GM18907 (cell line): Measurements from ENCODE around the gene RAP1GAP.

ENCODE experiments used
- ATAC-seq: cut with Tn5 transposase; IDR thresholded peaks from one replicate; pipeline ENCODE4 v1.9.1; 2021; ENCODE audit warnings: mild to moderate bottlenecking, moderate library complexity; ENCODE audit not compliant: unreplicated experiment

Gene RAP1GAP

DNA sequence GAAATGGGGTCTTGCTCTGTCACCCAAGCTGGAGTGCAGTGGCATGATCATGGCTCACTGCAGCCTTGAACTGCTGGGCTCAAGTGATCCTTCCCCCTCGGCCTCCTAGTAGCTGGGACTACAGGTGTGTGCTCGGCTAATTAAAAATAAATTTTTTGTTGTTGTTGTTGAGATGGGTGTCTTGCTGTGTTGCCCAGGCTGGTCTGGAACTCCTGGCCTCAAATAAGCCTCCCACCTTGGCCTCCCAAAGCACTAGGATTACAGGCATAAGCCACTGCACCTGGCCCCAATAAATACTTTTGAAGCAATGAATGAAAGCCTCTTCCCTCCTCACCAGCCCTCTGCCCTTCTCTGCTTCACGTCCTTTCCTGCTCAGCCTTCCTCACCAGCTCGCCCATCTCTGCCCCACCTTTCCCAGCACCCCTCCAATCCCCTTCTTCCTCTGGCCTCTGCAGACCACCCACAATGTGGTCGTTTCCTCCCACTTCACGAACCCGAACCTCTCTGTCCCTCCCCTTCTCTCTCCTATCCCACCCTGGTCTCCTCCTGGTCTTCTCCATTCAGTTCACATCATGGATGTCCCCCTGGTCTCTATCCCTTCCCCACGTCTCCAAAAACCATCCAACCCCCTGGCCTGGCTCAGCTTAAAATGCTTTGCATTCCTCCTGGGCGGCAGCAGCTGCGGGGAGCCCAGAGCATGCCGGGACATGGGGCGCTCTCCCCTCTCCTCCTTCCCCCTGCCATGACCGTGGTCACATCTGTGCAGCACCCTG, 38.4 kb downstream of the RAP1GAP start:
- ATAC-seq = no peak

- no peak for ATAC-seq
Observed at GRCh38 chr1:21629971-21630370, 39.2 kb downstream of the RAP1GAP start.

DNA sequence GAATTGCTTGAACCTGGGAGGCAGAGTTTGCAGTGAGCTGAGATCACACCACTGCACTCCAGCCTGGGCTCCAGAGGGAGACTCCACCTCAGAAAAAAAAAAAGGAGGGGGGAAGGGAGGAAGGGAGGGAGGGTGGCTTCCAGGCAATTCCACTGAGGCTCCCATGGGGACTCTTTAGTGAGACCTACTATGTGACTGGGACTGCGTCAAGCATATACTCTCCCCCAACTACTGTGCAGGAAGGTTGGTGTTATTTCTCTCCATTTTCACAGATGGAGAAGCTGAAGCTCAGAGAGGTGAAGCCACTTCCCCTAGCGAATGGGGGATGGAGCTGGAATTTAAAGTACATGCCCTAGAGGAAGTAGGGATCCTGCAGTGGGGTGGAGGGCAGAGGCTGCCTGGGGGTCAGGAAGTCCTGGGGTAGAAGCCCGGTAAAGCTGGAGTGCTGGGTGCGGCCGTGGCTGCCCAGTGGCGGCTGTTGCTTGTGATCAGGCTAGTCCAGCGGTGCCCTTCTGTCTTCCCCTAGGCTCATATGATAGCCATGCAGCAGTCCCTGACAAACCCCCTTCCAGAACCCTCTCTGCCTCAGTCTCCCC, 40.3 kb downstream of the RAP1GAP start:
- ATAC-seq = no peak

- no peak for ATAC-seq
Observed at GRCh38 chr1:21626921-21627339, 42.2 kb downstream of the RAP1GAP start.

- no peak for ATAC-seq
Observed at GRCh38 chr1:21625390-21626190, 43.6 kb downstream of the RAP1GAP start.

GRCh38 chr1:21624571-21625389, 44.4 kb downstream of the RAP1GAP start:
- no peak for ATAC-seq

- ATAC-seq = no peak
Observed at GRCh38 chr1:21623410-21623961, 45.7 kb downstream of the RAP1GAP start.

DNA sequence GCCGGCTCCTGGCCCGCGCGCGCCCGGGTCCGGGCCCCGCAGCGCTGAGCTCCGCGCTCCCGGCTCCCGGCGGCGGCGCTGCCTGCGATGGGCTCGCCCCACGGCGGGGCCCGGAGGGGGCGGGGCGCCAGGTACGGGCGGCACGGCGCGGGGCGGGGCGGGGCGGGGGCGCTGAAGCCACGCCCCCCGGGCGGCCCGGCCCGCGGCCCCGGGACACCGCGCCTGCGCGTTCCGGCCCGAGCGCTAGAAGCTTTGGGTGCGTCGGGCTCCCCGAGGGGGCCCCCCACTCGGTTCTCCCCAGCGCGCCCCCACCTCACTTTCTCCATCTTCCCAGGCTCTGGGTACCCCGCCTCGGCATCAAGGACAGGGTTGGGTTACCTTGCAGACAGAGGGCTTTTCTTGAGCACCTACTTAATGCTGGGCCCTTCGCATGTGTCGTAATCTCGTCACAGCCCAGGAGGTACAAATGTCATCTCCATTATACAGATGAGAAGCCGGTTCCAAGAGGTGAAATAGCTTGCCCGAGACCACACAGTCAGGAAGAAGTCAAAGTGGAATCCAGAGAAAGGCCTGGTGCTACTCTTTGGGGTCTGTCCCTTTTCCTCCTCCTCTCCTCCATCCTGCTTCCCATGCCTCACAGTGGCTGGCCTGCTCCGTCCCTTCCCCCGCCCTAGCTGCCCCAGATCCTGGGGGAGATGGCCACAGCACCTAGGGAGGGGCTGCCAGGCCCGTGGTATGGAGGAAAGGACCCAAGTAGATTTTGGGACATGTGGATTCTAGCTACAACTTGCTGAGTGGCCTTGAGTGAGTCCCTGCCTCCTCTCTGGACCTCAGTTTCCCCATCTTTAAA, 46.5 kb downstream of the RAP1GAP start:
- no peak for ATAC-seq

DNA sequence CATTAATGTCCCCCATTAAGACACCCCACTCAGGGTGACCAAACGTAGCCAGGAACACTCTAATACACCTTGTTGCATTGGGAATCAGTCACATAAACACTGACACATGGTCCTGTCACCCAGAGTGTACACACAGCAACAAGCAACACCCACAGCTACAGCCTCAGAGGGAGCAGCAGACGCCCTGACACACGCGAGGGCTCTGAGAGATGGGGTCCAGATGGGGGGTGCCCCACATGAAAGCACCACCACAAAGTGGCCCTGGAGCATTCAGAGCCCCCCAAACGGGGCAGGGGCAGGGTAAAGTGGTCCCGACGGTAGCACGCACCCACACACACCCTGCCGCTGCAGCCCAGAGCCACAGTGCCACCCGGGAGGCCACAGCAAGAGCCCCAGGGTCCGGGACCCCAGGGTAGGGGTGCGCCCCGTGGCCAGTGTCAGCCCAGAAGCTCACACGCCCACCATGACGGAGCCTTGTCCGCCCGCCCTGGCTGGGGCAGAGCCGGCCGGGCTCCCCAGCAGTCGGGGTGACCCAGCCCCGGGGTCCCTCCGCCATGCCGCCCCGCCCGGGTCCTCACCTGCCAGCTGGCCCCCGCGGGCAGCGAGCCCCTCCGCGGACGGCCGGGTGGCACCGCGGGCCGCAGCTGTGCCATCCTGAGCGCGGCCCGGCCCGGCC, 47.3 kb downstream of the RAP1GAP start:
- ATAC-seq = no peak

GRCh38 chr1:21621051-21621450, 48.1 kb downstream of the RAP1GAP start:
- no peak for ATAC-seq

- ATAC-seq = no peak
Observed at GRCh38 chr1:21620496-21620895, 48.7 kb downstream of the RAP1GAP start.

DNA sequence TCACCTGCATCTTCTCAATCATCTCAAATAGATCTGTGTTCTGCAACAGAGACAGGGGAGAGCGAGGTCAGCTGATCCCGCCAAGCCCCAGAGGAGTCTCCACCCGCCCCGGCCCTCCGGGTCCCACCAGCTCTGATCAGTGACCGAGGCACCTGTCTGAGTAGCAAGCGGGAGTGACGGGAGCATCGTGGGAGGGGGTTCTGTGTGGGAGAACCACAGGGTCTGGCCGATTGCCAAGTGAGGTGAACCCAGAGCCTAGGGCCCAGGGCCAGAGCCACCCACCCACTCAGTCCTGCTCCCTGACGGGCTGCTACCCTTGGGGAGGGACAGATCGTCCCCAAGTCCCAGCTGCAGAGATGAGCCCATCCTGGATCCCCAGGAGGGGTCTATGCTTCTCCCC, 49.1 kb downstream of the RAP1GAP start:
- no peak for ATAC-seq

- ATAC-seq = no peak
Observed at GRCh38 chr1:21619375-21619947, 49.7 kb downstream of the RAP1GAP start.

DNA sequence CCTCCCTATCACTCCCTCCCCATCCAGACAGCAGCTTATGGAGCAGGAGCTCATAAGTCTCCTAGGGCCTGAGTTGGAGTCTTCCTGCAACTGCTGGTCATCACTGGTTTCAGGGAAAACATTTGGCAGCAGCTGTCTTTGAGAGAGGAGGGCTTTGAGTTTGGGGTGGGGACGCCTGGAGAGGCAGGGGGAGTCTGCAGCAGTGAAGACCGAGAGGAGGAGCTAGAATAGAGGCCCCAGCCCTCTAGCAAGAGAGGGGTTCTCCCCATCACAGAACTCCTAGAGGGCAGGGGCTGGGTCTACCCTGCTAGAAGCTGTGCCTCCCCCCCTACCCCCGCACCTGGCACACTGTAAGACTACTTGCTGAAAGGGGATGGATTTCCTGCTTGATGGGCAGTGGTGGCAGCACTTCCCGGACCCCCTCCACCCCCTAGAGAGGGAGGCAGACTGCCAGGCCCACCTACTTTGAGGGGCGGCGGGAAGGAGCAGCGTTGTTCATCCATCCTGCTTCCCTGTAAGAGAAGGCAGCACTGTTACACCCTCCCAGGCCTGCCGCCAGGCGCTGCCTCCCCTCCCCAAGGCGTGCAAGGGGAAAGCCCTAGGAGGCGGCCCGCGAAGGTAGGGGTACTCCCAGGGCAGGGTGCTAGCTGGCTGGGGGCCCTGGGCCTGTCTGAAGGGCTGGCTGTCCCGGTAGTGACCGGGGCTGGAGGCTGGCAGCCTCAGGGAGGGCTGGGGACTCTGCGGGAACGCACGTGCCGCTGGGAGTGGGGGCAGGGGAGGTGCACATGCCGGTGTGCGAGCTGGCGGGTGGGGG, 50.4 kb downstream of the RAP1GAP start:
- no peak for ATAC-seq

DNA sequence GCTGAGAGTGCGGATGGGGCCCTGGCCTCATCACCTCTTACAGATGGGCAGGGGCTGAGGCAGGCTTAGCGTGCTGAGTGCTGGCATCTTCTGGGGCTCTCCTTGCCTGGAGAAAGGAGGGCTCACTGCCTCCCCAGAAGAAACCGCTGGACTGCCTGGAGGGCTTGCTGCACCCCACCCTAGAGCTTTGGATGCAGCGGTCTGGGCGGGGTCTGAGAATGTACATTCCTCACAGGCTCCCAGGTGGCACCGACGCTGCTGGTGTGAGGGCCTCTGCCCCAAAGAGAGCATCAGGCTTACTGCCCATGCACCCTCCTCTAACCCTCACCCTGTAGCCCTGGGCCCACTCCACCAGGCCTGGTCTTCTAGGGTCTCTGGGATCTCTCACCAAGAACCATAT, 51.1 kb downstream of the RAP1GAP start:
- ATAC-seq = no peak

DNA sequence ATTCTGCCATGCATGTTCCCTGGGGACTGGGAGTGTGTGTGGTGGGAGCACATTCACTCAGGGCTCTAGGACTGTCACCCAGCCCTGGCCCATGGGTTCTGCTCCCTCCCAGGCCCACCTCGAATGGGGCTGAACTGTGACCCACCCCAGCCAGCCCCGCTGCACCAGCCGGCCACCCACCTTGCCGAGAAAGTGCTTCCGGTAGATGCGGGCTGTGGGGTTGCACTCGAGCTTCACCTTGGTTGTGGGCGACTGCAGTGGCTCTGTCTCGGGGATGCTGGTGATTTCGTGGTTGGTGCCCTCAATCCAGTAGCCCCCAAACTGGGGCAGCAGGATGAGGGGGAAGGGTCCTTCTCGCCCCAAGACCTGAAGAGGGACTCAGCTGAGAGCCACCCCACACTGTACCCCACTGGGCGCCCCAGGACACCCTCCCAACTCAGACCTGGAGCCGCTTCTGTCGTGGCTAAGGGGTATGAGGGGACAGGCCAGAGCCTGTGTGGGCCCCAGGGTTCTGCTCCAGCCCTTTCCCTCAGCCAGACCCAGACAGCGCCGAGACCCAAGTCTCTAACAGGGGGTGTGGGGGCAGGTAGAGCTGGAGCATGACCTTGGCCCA, 51.9 kb downstream of the RAP1GAP start:
- no peak for ATAC-seq

DNA sequence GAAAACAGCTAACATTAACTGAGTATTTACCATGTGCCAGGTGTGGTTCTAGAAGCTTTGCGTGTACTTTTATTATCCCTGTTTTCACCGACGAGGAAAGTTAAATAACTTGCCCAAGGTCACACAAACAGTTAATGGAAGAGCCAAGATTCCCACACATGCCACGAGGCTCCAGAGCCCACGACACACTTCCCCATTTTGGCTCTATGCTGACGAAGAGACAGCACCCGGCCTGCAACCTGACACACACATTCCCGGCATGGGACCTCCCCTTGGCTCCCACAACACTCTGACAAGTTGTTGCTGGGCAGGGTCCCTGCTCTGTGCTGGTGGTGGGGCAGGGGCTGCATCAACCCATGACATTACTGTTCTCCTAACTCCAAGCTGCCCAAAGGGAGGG, 52.8 kb downstream of the RAP1GAP start:
- no peak for ATAC-seq
